GM12891 (cell line): Measurements from ENCODE around the gene TAF13.
"Not testable (repeated sequence)": the region's sequence is repeated elsewhere in the genome, so short reads cannot be mapped to it uniquely, and the experiment has no call there.

Experiments used
- DNase-seq: peaks from one replicate; pipeline ENCODE4 v3.0.0; 2011; ENCODE audit warnings: low spot score; ENCODE audit not compliant: insufficient read length
- FAIRE-seq: peaks from 2 replicates; lab custom pipeline; 2011; peaks lifted over from hg19 to GRCh38; lab: Jason Lieb, UNC
- PAX5 ChIP-seq: IDR thresholded peaks from 2 replicates; pipeline ENCODE4 v1.6.1; 2011; ENCODE audit warnings: low read length, moderate library complexity, mild to moderate bottlenecking; ENCODE audit not compliant: insufficient read depth, severe bottlenecking
- POLR2A ChIP-seq: IDR thresholded peaks from 2 replicates; pipeline ENCODE4 v1.6.1; 2011; ENCODE audit warnings: low read depth, low read length, control low read depth
- POLR2AphosphoS5 ChIP-seq: IDR thresholded peaks from 2 replicates; pipeline ENCODE4 v1.6.1; 2011; ENCODE audit warnings: low read depth, low read length, control low read depth
- POU2F2 ChIP-seq: IDR thresholded peaks from 2 replicates; pipeline ENCODE4 v1.6.1; 2011; ENCODE audit warnings: low read depth, mild to moderate bottlenecking, control low read depth, low read length, moderate library complexity
- SPI1 ChIP-seq: IDR thresholded peaks from 2 replicates; pipeline ENCODE4 v1.6.1; 2011; ENCODE audit warnings: low read depth, low read length, control low read depth
- TAF1 ChIP-seq: IDR thresholded peaks from 2 replicates; pipeline ENCODE4 v1.6.1; 2011; ENCODE audit warnings: low read depth, low read length, control low read depth

TAF13 gene

GRCh38 chr1:109059026-109059425 is 16.8 kb downstream of the TAF13 start:
- no peak for FAIRE-seq
- TF ChIP-seq TAF1: no peak
- no peak for TF ChIP-seq SPI1
- TF ChIP-seq POLR2A: no peak
- TF ChIP-seq POU2F2: no peak
- TF ChIP-seq PAX5: no peak
- TF ChIP-seq POLR2AphosphoS5: no peak

GRCh38 chr1:109056064-109056463 is 19.7 kb downstream of the TAF13 start:
- FAIRE-seq: no peak
- no peak for TF ChIP-seq POLR2AphosphoS5
- no peak for TF ChIP-seq SPI1
- no peak for TF ChIP-seq TAF1
- no peak for TF ChIP-seq PAX5
- TF ChIP-seq POLR2A: no peak
- no peak for TF ChIP-seq POU2F2
- no peak for DNase-seq

More at GRCh38 chr1:109059026-109059425, 16.8 kb downstream of the TAF13 start:
- no peak for DNase-seq

GRCh38 chr1:109052145-109052544 is 23.7 kb downstream of the TAF13 start:
- not testable (repeated sequence) for DNase-seq, FAIRE-seq

- no peak for TF ChIP-seq TAF1
- no peak for TF ChIP-seq POLR2AphosphoS5
- no peak for TF ChIP-seq POLR2A
- TF ChIP-seq SPI1: no peak
- TF ChIP-seq POU2F2: no peak
- TF ChIP-seq PAX5: no peak
- DNase-seq: no peak
- FAIRE-seq: no peak
Measured at GRCh38 chr1:109050228-109050995, 25.4 kb downstream of the TAF13 start.

- DNase-seq (no peak), FAIRE-seq (no peak)
- TF ChIP-seq PAX5 (no peak), POLR2AphosphoS5 (no peak), POU2F2 (no peak)
Measured at GRCh38 chr1:109048335-109048734, 27.5 kb downstream of the TAF13 start.

GRCh38 chr1:109047339-109047738 is 28.5 kb downstream of the TAF13 start:
- DNase-seq (no peak), FAIRE-seq (no peak)
- TF ChIP-seq POLR2AphosphoS5: no peak
- no peak for TF ChIP-seq POLR2A
- TF ChIP-seq SPI1: no peak
- TF ChIP-seq TAF1: no peak
- TF ChIP-seq PAX5: no peak
- no peak for TF ChIP-seq POU2F2

- TF ChIP-seq POLR2AphosphoS5: no peak
- TF ChIP-seq TAF1: no peak
- TF ChIP-seq POU2F2: no peak
- no peak for TF ChIP-seq SPI1
- no peak for TF ChIP-seq PAX5
- TF ChIP-seq POLR2A: no peak
- DNase-seq (no peak), FAIRE-seq (no peak)
Measured at GRCh38 chr1:109046671-109047070, 29.1 kb downstream of the TAF13 start.

- DNase-seq (no peak), FAIRE-seq (no peak)
- no peak for TF ChIP-seq POU2F2
- TF ChIP-seq SPI1: no peak
- TF ChIP-seq PAX5: no peak
- TF ChIP-seq POLR2AphosphoS5: no peak
- no peak for TF ChIP-seq POLR2A
- TF ChIP-seq TAF1: no peak
Measured at GRCh38 chr1:109045595-109045994, 30.2 kb downstream of the TAF13 start.

- FAIRE-seq: peak; percentile 87
- peak; percentile 97 for DNase-seq
- peak; percentile 96 for TF ChIP-seq POLR2A
- TF ChIP-seq POLR2AphosphoS5: peak; percentile 95
- peak; percentile 93 for TF ChIP-seq TAF1
- TF ChIP-seq SPI1: no peak
- peak; percentile 74 for TF ChIP-seq POU2F2
- peak; percentile 52 for TF ChIP-seq PAX5
Measured at GRCh38 chr1:109041621-109042468, 34.0 kb downstream of the TAF13 start, which contains the start of gene WDR47. TSS of gene WDR47 (minus strand) at chr1:109042102. CDS start at chr1:109023512, 18,590 bp downstream.
